ENCODE data around the gene MICU1.

- no peak for TF ChIP-seq CTCF (IDR thresholded peaks at IDR 0.05)
- TF ChIP-seq POLR2A (IDR thresholded peaks at IDR 0.05) = no peak
Observed at GRCh38 chr10:72477463-72477862, 148.4 kb downstream of the MICU1 start.
